CD4-positive, alpha-beta memory T cell (primary cell): Measurements from ENCODE around the gene BMP2K. TPM values are rescaled to one million over a fixed set of nuclear protein-coding genes. Genes with fewer than 3 reads are reported as not detected.

Source experiments
- CTCF ChIA-PET: fragments of 350-600 bp; sonication (Branson Sonifier 250); formaldehyde crosslinking; loops from one replicate; lab custom pipeline; 2021; ENCODE audit warnings: inconsistent platforms; ENCODE audit not compliant: partially characterized antibody; lab: Charles Lee
- POLR2A ChIA-PET: fragments of 350-600 bp; sonication (Branson Sonifier 250); formaldehyde crosslinking; loops from one replicate; lab custom pipeline; 2021; ENCODE audit not compliant: partially characterized antibody; lab: Charles Lee
- DNase-seq, 5 donors: peaks; one replicate each; pipeline versions ENCODE4 v3.0.0 to v3.0.0-alpha.2; 2020 to 2022; ENCODE audit warnings: mixed read lengths in 1 of 5
- H3K27ac ChIP-seq: one replicate; pipeline ENCODE4 v1.7.0; 2013; ENCODE audit warnings: low read depth, low read length
- H3K27me3 ChIP-seq: 2 replicates; pipeline ENCODE4 v1.7.0; 2013; ENCODE audit warnings: mild to moderate bottlenecking, low read length, moderate library complexity; ENCODE audit not compliant: insufficient read depth
- H3K36me3 ChIP-seq: 2 replicates; pipeline ENCODE4 v1.7.0; 2013; ENCODE audit warnings: mild to moderate bottlenecking, low read length, moderate library complexity; ENCODE audit not compliant: insufficient read depth
- H3K4me1 ChIP-seq: 2 replicates; pipeline ENCODE4 v1.7.0; 2013; ENCODE audit warnings: mild to moderate bottlenecking, low read length, moderate library complexity; ENCODE audit not compliant: insufficient read depth
- H3K4me3 ChIP-seq, 2 donors: one replicate each; pipeline ENCODE4 v1.7.0; 2013; ENCODE audit warnings: low read length in 2 of 2, mild to moderate bottlenecking in 1 of 2
- H3K9me3 ChIP-seq, 2 donors: one replicate each; pipeline ENCODE4 v1.7.0; 2013; ENCODE audit warnings: low read length in 2 of 2, control low read depth in 1 of 2; ENCODE audit not compliant: control insufficient read depth in 1 of 2
- H3K27ac Mint-ChIP-seq, 7 donors: one replicate each; pipeline ENCODE4 v1.8.0; 2020 to 2021; ENCODE audit warnings: mixed read lengths in 7 of 7, mild to moderate bottlenecking in 6 of 7, inconsistent platforms in 3 of 7, moderate library complexity in 3 of 7
- H3K27me3 Mint-ChIP-seq, 2 donors: one replicate each; pipeline ENCODE4 v1.8.0; 2020 to 2021; ENCODE audit warnings: mixed read lengths in 2 of 2
- H3K36me3 Mint-ChIP-seq, 2 donors: one replicate each; pipeline ENCODE4 v1.8.0; 2020 to 2021; ENCODE audit warnings: mixed read lengths in 2 of 2, inconsistent platforms in 1 of 2, mild to moderate bottlenecking in 1 of 2
- H3K4me1 Mint-ChIP-seq, 4 donors: one replicate each; pipeline ENCODE4 v1.8.0; 2020 to 2021; ENCODE audit warnings: mixed read lengths in 4 of 4, mild to moderate bottlenecking in 1 of 4
- H3K4me3 Mint-ChIP-seq, 8 donors: one replicate each; pipeline ENCODE4 v1.8.0; 2020 to 2021; ENCODE audit warnings: mixed read lengths in 8 of 8, mild to moderate bottlenecking in 7 of 8, moderate library complexity in 6 of 8, inconsistent platforms in 3 of 8
- H3K9me3 Mint-ChIP-seq, 8 donors: one replicate each; pipeline ENCODE4 v1.8.0; 2020 to 2021; ENCODE audit warnings: mixed read lengths in 8 of 8, mild to moderate bottlenecking in 5 of 8, inconsistent platforms in 3 of 8, moderate library complexity in 1 of 8
- intact Hi-C: fragments of 100-400 bp; cut with micrococcal nuclease; formaldehyde crosslinking; loops from one replicate; pipeline ENCODE4 v1.15.1; 2023
- polyA plus RNA-seq, 2 donors: library from polyadenylated mRNA; unstranded; fragments of 300-500 nt; fragmentation: Illumina TruSeq; gene quantifications; one replicate each; pipeline ENCODE4 v1.2.3, GENCODE V29; 2021
- total RNA-seq, 2 experiments: library from RNA; stranded (reverse); gene quantifications; one replicate each; pipeline ENCODE4 v1.2.3, GENCODE V29; 2021

The BMP2K gene
- total and polyA plus RNA-seq, 4 experiments from 2014 or later = 1.8 to 9.9 (median 5.8) TPM

DNA sequence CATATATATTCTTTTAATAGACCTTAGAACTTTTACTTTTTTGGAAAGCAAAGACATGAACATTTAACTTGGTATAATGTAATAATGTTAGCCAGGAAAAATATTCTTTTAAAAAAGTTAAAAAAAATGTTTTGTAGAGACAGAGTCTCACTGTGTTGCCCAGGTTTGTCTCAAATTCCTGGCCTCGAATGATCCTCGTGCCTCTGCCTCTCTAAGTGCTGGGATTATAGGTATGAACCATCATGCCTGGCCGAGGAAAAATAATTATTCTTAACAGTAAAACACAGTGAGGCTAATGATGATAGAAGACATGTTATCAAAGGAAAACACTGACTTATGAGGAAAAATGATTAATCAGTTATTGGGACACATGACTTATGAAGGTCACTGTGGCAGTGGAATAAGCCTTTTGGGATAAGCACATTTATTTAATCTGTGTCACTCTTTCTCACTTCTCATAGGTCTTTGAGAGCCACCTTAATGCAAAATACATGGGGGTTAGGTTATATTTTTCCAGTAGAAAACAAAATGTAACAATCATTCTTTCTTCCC, 6.0 kb upstream of the BMP2K start:
- H3K27me3 Mint-ChIP-seq = no peaks in the 10 kb centered on the region
- ChIA-PET POLR2A (no interaction called here), CTCF (no interaction called here)
- peaks cover 2 to 5% (median 3%) of the 10 kb centered on the region in 4 donors for H3K4me1 Mint-ChIP-seq
- no peak overlapping the region for H3K4me3 Mint-ChIP-seq
- no peak overlapping the region for H3K27ac ChIP-seq
- no peaks in the 10 kb centered on the region for H3K36me3 ChIP-seq
- no peaks in the 10 kb centered on the region for H3K36me3 Mint-ChIP-seq
- intact Hi-C loops = loop anchor here (10.0 kb wide), 2 partner anchors 1435 to 1695 kb away; partner anchors contain the start of gene CCNI
- no peaks in the 10 kb centered on the region for H3K9me3 ChIP-seq
- H3K27ac Mint-ChIP-seq = no peak overlapping the region
- H3K27me3 ChIP-seq = no peaks in the 10 kb centered on the region
- peaks cover 4% of the 10 kb centered on the region for H3K4me1 ChIP-seq
- no peak for DNase-seq
- H3K4me3 ChIP-seq = no peak overlapping the region
- H3K9me3 Mint-ChIP-seq = no peaks in the 10 kb centered on the region

DNA sequence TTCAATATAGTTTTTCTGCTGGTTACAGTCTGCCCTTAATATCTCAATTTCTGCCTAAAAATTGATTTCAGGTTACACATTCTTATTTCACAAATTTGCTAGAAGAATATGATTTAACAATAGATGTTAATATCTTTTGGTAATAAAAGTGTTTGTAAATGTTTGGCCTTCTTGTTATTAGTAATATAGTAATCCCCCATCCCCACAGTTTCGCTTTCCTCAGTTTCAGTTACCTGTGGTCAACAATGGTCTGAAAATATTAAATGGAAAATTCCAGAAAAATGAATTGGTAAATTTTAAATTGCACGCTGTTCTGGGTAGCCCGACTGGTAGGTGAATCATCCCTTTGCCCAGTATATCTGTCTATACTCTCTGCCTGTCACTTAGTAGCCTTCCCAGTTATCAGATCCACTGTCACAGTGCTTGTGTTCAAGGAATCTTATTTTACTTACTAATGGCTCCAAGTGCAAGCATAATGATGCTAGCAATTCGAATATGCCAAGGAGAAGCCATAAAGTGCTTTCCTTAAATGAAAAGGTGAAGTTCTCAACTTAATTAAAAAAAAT, 3.5 kb upstream of the BMP2K start:
- Mint-ChIP-seq H3K4me1 (peaks cover 11 to 20% (median 13%) of the 10 kb centered on the region in 4 donors), H3K27ac (peak overlapping the region in 1 of 7 donors; percentile 88), H3K4me3 (no peak overlapping the region), H3K9me3 (no peaks in the 10 kb centered on the region), H3K36me3 (peaks cover 0 to 11% of the 10 kb centered on the region in 2 donors), H3K27me3 (no peaks in the 10 kb centered on the region)
- H3K4me3 ChIP-seq = no peak overlapping the region
- CTCF ChIA-PET = no interaction called here
- no peak for DNase-seq
- H3K9me3 ChIP-seq = no peaks in the 10 kb centered on the region
- H3K27me3 ChIP-seq = no peaks in the 10 kb centered on the region
- POLR2A ChIA-PET = interaction anchor here (0.6 kb wide), 1 partner anchor 15 kb away, joined by 3 read pairs; no protein-coding TSS in a partner anchor
- intact Hi-C loops = loop anchor here (10.0 kb wide), 2 partner anchors 1432 to 1698 kb away; partner anchors contain the start of gene CCNI
- peaks cover 13% of the 10 kb centered on the region for H3K4me1 ChIP-seq
- H3K36me3 ChIP-seq = no peaks in the 10 kb centered on the region
- no peak overlapping the region for H3K27ac ChIP-seq

GRCh38 chr4:78774417-78774816, 1.7 kb upstream of the BMP2K start:
- H3K9me3 ChIP-seq = no peaks in the 10 kb centered on the region
- no peaks in the 10 kb centered on the region for H3K27me3 Mint-ChIP-seq

GRCh38 chr4:78775303-78776078, 659 bp upstream of the BMP2K start:
- Mint-ChIP-seq H3K36me3 (peaks cover 0 to 11% of the 10 kb centered on the region in 2 donors), H3K4me3 (peak overlapping the region; percentile 93 to 96 (median 95)), H3K27ac (peak overlapping the region; percentile 92 to 98 (median 96)), H3K27me3 (no peaks in the 10 kb centered on the region), H3K9me3 (no peaks in the 10 kb centered on the region), H3K4me1 (peaks cover 12 to 22% (median 15%) of the 10 kb centered on the region in 4 donors)
- peak; percentile 83 to 90 (median 89) for DNase-seq
- ChIA-PET POLR2A (interaction anchor here (1.2 kb wide), 1 partner anchor 11 kb away, joined by 3 read pairs; no protein-coding TSS in a partner anchor), CTCF (interaction anchor here (0.7 to 2.5 kb wide), 3 partner anchors 14 to 1635 kb away, joined by 3 to 6 read pairs (median 3); no protein-coding TSS in a partner anchor)
- peaks cover 13% of the 10 kb centered on the region for H3K4me1 ChIP-seq
- intact Hi-C loops = loop anchor here (1.0 to 10.0 kb wide), 8 partner anchors 72 to 1701 kb away; partner anchors contain the start of genes CCNG2, CCNI, MRPL1 and PAQR3
- H3K27me3 ChIP-seq = no peaks in the 10 kb centered on the region
- H3K27ac ChIP-seq = peak overlapping the region; percentile 77
- H3K4me3 ChIP-seq = peak overlapping the region; percentile 79 to 91
- no peaks in the 10 kb centered on the region for H3K36me3 ChIP-seq
- no peaks in the 10 kb centered on the region for H3K9me3 ChIP-seq

More at GRCh38 chr4:78774417-78774816, 1.7 kb upstream of the BMP2K start:
- H3K27me3 ChIP-seq = no peaks in the 10 kb centered on the region
- no peak overlapping the region for H3K4me3 ChIP-seq
- H3K4me1 ChIP-seq = peaks cover 13% of the 10 kb centered on the region
- Mint-ChIP-seq H3K27ac (peak overlapping the region in 4 of 7 donors; percentile 43 to 96 (median 90)), H3K36me3 (peaks cover 0 to 11% of the 10 kb centered on the region in 2 donors), H3K4me3 (peak overlapping the region in 5 of 8 donors; percentile 25 to 96 (median 94)), H3K4me1 (peaks cover 12 to 22% (median 15%) of the 10 kb centered on the region in 4 donors), H3K9me3 (no peaks in the 10 kb centered on the region)
- POLR2A ChIA-PET = interaction anchor here (1.1 kb wide), 1 partner anchor 912 kb away, joined by 3 read pairs; the partner anchor contains the start of gene MRPL1
- no peak for DNase-seq
- CTCF ChIA-PET = no interaction called here
- no peaks in the 10 kb centered on the region for H3K36me3 ChIP-seq
- intact Hi-C loops = loop anchor here (10.0 kb wide), 2 partner anchors 1430 to 1700 kb away; partner anchors contain the start of gene CCNI
- no peak overlapping the region for H3K27ac ChIP-seq

GRCh38 chr4:78776729-78777575, 802 bp downstream of the BMP2K start:
- intact Hi-C loops = loop anchor here (5.0 to 10.0 kb wide), 7 partner anchors 70 to 1702 kb away; partner anchors contain the start of genes CCNG2, CCNI and MRPL1
- Mint-ChIP-seq H3K4me1 (peaks cover 12 to 22% (median 15%) of the 10 kb centered on the region in 4 donors), H3K4me3 (peak overlapping the region; percentile 88 to 97 (median 93))

DNA sequence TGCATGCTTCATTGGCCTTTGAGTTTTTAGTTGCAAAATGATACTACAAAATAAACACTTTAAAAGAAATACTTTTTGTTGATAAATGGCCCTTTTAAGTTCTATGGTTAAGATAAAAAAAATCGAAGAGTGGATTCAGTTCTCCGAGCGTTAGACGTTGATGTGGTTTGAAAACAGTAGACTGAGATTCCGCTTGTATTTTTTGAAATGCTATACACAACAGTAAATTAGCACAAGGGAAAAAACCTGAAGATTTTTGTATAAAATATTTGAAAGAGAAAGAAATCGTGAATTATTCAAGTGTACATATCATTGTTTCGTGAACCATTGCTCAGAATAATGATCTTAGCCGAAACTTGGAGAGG, 1.4 kb downstream of the BMP2K start:
- no peaks in the 10 kb centered on the region for H3K9me3 Mint-ChIP-seq
- peak overlapping the region; percentile 88 to 97 (median 93) for H3K4me3 Mint-ChIP-seq
- H3K27ac Mint-ChIP-seq = peak overlapping the region in 4 of 7 donors; percentile 59 to 96 (median 92)
- intact Hi-C loops = loop anchor here (5.0 to 10.0 kb wide), 7 partner anchors 70 to 1703 kb away; partner anchors contain the start of genes CCNG2, CCNI and MRPL1
- peaks cover 0 to 11% of the 10 kb centered on the region in 2 donors for H3K36me3 Mint-ChIP-seq
- H3K4me1 Mint-ChIP-seq = peaks cover 12 to 22% (median 15%) of the 10 kb centered on the region in 4 donors
- no peaks in the 10 kb centered on the region for H3K27me3 Mint-ChIP-seq
- Histone ChIP-seq H3K9me3 (no peaks in the 10 kb centered on the region), H3K27me3 (no peaks in the 10 kb centered on the region), H3K4me1 (peaks cover 13% of the 10 kb centered on the region), H3K4me3 (no peak overlapping the region), H3K36me3 (no peaks in the 10 kb centered on the region), H3K27ac (no peak overlapping the region)
- POLR2A ChIA-PET = interaction anchor here (0.9 kb wide), 1 partner anchor 77 kb away, joined by 3 read pairs; no protein-coding TSS in a partner anchor
- DNase-seq = peak in 1 of 5 donors; percentile 3
- CTCF ChIA-PET = interaction anchor here (2.5 kb wide), 1 partner anchor 12 kb away, joined by 6 read pairs; no protein-coding TSS in a partner anchor

More at GRCh38 chr4:78776729-78777575, 802 bp downstream of the BMP2K start:
- H3K36me3 ChIP-seq = no peaks in the 10 kb centered on the region
- H3K27ac ChIP-seq = peak overlapping the region; percentile 40
- peaks cover 13% of the 10 kb centered on the region for H3K4me1 ChIP-seq
- Mint-ChIP-seq H3K9me3 (no peaks in the 10 kb centered on the region), H3K27me3 (no peaks in the 10 kb centered on the region), H3K27ac (peak overlapping the region; percentile 85 to 97 (median 94)), H3K36me3 (peaks cover 0 to 11% of the 10 kb centered on the region in 2 donors)
- peak; percentile 33 to 67 (median 48) for DNase-seq
- H3K4me3 ChIP-seq = peak overlapping the region; percentile 42 to 79
- H3K27me3 ChIP-seq = no peaks in the 10 kb centered on the region
- CTCF ChIA-PET = interaction anchor here (1.0 to 2.5 kb wide), 5 partner anchors 13 to 134 kb away, joined by 3 to 6 read pairs (median 3); no protein-coding TSS in a partner anchor
- no peaks in the 10 kb centered on the region for H3K9me3 ChIP-seq
- POLR2A ChIA-PET = interaction anchor here (0.9 to 1.2 kb wide), 4 partner anchors 10 to 1426 kb away, joined by 3 read pairs; partner anchors contain the start of gene PAQR3
